NCI-H2029 (cell line): ENCODE data around the gene ZNF396.

Source experiments
- DNase-seq: peaks from one replicate; lab custom pipeline; 2025; lab: John Stamatoyannopoulos, UW

Gene ZNF396

GRCh38 chr18:35335866-35336265, 41.3 kb downstream of the ZNF396 start:
- no peak for DNase-seq

DNA sequence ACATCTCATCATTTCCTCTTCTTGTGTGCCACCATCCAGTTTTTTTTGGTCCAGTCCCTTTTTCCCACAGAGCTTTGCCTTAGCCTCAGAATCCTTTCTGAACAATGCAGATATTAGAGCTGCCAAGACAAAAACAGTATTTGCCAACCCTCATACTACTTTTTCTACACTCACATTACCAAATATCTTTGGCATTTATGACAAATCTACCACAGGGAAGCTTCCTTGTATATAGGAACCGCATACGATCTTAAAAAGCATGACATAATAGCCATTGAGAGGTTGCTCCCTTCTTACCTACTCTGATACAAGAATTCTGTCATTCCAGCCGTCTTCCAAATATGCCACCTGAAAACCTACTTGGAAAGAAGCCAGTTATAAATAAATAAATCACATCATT, 42.3 kb downstream of the ZNF396 start:
- DNase-seq: no peak

- no peak for DNase-seq
Observed at GRCh38 chr18:35334212-35334611, 42.9 kb downstream of the ZNF396 start.

- DNase-seq: no peak
Observed at GRCh38 chr18:35331367-35332087, 45.6 kb downstream of the ZNF396 start.

DNA sequence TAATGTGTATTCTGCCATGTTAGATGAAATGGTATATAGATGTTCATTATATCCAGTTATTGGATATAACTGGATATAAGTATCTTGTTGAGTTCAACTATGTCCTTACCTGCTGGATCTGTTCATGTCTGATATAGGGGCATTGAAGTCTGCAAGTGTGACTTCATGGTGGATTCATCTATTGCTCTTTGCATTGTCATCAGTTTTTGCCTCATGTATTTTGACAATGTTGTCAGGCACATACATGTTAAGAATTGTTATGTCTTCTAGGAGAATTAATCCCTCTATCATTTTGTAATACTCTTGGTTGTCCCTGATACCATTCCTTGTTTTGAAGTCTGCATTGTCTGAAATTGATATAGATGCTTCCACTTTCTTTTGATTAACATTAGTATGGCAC, 48.3 kb downstream of the ZNF396 start:
- no peak for DNase-seq

DNA sequence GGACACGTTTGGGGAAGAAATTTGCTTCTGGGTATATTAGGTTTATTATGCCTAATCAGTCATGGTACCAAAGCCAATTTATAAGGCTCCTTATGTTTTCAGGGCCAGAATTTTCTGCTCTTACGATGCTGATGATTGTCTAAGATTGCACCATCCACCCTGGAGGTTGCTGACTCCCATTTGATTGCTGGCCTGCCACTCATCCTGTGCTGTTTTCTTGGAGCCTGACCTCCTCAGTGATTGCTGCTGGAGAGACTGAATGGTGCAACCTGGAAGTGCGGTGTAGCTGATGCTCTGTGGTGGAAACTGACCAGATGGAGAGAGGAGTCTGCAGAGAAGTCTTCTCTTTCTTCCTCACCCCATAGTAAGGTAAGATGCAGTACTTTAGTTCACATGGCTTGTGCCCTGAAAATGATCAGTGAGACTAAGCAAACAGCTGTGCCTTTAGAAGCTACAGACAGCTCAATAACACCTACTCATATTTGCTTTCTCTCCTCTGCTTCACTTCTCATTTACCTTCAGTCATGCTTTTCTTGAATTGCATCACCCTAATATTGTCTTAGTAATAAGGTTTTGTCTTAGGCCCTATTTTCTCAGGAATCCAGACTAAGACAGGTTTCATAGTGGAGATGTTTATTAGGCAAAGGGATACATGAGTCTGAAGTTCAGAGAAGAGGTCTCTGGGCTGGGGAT, 50.3 kb downstream of the ZNF396 start:
- DNase-seq: no peak

DNA sequence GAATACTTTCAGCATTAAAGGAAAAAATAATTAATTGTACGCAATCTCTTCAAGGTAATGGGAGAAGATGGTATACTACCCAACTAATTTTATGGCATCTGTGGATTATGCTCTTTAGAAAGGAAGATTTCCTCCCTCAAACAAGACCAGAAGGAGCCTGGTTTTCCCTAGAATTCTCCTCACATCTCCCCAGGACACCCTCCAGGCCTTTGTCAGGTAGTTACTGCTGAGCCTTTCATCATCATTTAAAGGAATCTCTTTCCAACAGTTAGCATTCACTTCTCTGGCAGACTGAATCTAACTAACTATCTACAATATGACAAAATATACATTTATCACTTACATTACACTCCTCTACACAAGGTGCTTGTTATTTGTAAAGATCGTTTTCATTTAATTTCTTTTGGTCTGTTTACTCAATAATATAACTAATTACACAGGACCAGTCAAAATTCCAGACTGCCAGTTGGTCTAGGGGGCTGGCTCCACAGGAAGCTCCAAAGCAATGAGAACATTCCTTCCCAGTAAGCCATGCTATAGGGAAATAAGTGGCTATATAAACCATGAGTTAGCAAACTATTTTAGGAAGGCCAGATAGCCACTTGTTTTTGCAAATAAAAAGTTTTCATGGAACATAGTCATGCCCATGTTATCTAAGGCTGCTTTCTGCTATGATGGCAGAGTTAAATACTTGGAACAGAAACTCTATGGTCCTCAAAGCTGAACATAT, 52.0 kb downstream of the ZNF396 start:
- DNase-seq: no peak

DNA sequence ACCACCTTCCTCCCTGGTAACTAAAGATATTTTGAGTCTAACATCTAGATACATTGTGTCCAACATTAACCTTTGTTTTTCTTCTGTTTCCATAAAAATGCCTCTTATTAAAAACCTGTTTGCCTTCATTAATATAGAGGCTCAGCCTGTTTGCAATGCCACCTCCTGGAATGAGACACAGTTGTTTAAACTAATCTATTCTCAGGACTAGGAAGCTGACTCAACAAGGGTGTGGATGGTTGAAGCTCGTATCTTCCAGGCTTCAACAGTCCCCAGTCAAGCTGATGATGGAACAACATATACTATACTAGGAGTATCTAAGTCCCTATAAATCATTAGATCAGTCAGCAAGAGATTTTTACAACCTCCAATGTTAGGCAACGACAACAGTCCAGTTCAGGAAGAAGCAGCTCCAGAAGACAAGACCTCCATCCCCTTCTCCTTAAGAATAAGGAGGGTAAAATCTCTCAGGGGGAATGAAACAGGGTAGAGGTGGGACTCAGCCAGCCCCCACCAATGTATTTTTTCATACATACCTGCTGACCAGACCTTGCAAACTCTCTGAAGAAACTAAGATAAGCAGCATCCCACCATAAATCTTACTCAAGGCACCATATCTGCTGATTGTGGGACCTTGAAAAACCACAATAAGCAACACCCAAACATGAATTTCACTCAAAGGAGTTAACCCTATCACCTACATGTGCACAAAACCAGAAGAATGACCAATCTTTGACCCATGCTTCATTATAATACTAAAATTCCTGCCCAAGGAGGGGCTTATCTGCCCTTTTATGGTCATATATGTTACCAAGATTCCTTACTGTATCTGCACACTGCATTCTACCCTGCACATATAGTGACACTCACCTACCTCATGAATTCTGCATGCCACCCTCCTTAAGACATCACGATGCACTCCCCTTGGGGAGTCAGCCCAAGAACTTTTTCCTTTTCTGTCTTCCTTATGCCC, 54.4 kb downstream of the ZNF396 start:
- no peak for DNase-seq
